HS-5 (cell line): ENCODE data around the gene IGFBP4.

Experiments
- DNase-seq: peaks from one replicate; pipeline ENCODE4 v3.0.0-alpha.2; 2012; ENCODE audit warnings: low read depth

IGFBP4 gene

GRCh38 chr17:40471846-40472732, 28.8 kb downstream of the IGFBP4 start:
- no peak for DNase-seq

- no peak for DNase-seq
Observed at GRCh38 chr17:40472733-40473452, 29.6 kb downstream of the IGFBP4 start.

GRCh38 chr17:40473573-40474365, 30.5 kb downstream of the IGFBP4 start:
- no peak for DNase-seq

DNA sequence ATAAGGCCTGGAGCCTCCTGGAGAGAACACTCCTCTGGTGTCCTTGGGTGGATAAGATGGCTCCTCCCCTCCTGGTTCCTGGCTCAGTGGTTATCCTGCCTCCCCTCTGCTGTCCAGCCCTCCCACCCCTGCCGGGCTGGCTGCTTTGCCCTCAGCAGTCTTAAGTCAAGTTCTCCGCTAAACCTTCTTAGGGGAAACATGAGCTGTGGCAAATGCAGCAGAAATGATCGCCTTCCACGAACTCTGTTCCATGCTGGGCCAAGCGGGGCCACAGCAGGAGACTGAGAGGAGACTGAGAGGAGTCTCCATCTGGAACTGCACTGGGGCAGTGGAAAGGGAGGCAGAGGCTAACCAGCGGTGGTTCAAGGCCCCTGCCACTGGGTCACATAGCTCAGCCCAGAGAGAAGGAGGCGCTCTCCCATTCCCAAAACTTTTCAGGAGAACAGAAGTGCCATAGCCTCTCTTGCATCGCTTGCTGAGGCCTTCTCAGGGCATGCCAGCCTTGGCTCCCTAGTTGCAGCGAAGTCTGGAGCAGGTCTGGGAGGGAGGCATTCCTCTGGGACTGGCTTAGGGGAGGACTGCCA, 31.3 kb downstream of the IGFBP4 start:
- DNase-seq: no peak

DNA sequence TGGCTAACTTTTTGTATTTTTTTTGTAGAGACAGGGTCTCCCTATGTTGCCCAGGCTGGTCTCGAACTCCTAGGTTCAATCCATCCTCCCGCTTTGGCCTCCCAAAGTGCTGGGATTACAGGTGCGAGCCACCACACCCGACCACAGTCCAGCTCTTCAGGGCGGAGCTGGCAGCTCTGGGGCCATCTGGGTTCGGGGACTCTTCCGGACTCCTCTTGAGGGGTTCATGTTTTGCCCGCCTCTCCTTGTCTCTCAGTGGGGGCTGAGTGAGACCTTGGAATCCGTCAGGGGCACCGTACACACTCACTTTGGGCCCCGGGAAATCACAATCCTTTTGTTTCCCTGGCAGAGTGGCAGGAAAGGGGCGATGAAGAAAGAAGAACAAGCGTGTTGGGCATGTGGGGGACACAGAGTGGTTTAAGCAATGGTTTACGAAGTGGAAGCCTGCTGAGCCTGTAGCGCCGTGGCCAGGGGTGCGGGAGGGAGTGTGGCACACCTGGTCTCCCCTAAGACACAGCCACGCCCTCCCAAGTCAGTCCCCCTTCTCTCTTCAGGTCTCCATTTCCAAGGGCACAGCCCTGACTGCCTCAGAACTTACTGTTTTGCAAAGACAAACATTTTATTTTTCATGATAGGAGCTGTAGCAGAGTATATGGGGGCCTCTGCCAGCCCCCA, 32.1 kb downstream of the IGFBP4 start:
- no peak for DNase-seq

GRCh38 chr17:40477796-40478195, 34.5 kb downstream of the IGFBP4 start:
- DNase-seq: no peak

GRCh38 chr17:40478486-40478885, 35.2 kb downstream of the IGFBP4 start:
- DNase-seq: no peak

DNA sequence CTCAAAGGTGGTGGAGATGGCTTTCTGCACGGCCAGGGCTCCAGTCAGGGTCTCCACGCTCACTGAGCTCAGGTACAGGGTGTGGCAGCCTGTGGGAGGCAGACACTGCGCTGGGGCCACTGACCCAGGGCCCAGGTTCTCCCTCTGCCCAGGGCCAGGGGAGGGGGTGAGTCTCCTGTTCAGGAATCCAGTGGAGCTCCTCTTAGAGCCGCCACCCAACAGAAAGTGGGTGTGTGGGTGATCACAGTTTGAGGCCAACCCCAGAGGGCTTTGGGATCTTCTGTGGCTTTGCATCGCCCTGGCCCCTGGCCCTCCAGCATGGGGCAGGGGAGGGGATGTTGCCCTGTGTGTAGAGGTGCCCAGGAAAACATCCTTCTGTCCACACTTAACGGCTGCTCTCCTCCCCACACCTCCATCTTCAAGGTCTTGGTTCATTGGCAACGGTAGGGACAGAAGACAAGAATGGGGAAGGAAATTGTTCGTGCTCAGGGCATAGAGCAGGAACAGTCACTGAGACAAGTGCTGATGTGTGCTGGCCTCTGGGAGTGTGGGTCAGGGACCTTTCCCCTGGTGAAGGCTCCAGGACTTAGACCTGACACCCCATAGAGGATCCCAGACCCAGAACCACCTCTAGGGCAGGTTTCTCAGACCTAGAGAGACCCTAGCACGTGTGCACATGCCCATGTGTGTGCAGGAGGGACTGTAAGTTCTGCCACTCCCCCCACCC, 36.7 kb downstream of the IGFBP4 start:
- no peak for DNase-seq

DNA sequence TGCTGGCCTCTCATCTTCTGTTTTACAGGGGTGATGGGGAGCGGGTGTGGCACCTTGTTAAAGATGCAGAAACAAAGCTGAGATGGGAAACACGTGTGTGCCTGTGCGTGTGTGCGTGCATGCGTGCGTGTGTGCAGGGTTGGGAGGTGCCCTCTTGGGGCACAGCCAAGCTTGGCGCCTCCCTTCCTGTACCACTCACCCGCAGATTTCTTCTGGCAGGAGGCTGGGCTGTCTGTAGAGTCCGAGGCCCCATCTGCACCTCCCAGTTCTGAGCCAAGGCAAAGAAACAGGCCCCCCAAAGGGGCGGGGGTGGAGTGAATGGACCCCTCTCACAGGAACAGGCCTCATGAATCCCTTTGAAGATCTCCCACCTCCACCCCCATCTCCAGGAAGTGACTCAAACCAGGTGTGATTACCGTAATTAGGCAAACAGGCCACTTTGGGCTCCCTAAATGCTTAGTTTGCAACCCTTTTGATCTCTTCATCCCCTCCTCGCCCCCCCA, 37.3 kb downstream of the IGFBP4 start:
- DNase-seq: no peak

- no peak for DNase-seq
Observed at GRCh38 chr17:40481106-40481505, 37.9 kb downstream of the IGFBP4 start.

GRCh38 chr17:40482722-40483121, 39.5 kb downstream of the IGFBP4 start:
- no peak for DNase-seq

- no peak for DNase-seq
Observed at GRCh38 chr17:40483679-40484078, 40.4 kb downstream of the IGFBP4 start.

DNA sequence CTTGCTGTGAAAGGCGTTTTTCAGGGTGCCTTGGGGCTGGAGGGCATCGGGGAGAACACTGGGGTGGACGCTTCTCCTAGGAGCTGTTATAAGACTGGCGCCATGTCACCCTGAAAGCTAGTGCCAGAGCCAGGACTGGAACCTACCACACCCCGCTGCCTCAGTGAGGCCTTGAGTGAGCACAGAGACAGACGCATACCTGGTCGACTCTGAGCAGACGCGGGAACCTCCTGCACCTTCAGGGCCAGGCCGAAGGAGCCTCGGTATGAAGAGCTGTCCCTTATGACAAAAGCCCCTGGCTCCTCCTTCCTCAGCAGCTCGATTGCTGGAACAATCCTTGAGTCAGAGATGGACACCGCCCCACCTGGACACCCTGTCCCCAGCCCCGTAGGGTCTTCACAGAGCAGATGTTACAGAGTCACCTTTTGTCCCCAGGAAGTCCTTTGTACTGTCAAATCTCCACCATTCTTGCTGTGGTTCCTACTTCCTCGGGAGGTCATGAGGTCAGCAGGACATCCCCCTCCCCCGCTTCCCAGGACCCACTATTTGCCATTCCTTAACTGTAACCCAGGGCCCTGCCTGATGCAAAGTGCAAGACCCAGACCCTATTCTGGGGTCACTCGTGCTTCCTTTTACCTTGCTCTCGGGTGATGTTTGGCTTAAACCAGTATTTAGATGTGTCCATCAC, 41.2 kb downstream of the IGFBP4 start:
- DNase-seq: no peak

DNA sequence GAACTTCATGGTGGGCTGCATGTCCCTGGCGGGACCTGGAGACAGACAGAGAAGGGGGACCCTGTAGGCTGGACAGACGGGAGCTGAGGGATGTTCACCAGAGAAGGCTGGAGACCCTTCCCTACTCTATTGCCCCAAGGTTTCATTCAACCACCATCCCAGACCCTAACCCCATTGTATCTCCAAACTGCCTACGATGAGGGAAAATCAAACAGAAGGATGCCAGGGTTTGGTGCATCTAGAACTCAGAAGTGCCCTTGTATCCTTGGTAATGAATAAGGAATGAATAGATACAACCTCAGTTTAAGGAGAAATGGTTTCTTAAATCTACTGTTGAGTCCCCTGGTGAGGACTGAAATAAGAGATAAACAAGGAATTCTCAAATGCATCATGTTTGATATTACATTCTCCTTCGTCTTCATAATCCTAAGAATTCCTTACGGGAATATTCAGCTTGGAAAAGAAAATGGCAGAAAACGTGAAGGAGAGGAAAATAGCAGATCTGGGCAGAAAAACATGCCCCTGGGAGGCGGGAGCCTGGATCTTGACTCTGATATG, 41.8 kb downstream of the IGFBP4 start:
- no peak for DNase-seq

DNA sequence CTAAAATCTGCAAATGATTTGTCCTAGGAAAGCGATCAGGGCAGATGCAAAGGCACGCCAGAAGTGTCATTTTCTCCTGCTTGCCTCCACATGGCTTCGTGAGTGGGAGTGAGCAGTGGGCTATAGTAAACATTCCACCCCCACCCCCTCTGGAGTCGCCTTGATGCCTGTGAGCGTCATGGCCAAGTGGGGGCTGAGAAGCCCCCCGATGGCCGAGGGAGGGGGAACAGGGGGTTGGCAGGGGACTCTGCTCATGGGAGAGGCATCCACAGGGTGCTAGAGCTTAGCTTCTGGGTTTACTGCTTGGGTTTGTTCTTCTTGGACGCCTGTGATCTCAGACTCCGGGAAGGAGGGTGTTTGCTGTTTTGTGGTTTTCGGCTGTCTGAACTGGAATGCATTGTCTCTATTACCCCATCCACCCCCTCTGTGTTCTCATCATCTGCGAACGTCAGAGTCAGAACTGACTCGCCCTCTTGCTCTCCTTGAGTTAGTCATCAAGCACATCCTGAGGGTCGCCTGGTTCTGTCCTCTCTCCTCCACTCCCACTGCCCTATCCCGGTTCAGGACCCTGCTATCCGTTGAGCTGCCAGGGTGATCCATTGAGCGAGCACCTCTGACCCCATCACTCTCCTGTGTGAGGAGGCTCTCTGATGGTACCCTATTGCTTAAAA, 42.7 kb downstream of the IGFBP4 start:
- DNase-seq: peak; percentile 95

- DNase-seq: no peak
Observed at GRCh38 chr17:40486522-40487370, 43.5 kb downstream of the IGFBP4 start.

- no peak for DNase-seq
Observed at GRCh38 chr17:40487371-40488020, 44.2 kb downstream of the IGFBP4 start.
